ENCODE data around the gene COMMD1.

DNA sequence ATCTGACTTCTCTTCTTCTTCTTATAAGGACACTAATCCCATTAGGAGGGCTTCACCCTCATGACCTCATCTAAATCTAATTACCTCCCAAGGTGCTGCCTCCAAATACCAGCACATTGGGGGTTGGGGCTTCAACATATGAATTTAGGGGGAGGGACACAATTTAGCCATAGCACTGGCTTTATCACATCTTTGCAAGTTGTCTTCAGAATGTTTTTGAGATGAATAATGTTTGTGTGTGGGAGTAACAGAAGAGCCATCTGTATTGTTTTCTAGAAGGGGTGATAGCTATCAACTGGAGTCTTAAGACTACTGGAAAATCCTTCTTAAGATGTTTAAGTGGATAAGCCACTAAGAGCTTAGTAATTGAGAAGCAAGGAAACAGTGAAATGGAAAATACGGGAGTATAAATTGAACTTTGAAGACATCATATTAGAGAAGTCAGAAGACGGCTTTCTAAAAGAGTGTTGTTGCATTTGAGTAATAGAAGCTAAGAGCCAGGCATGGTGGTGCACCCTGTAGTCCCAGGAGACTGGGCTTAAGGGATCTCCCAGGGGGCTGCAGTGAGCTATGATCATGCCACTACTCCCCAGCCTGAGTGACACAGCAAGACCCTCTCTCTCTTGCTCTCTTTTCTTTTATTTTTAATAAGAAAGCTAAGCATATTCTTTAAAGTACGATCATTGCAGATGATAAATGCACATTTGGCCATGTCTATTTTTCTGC is 257.8 kb downstream of the COMMD1 start:
- no peak for TF ChIP-seq POLR2AphosphoS5 (IDR thresholded peaks at IDR 0.05; ENCODE audit: low read depth, low read length)
- TF ChIP-seq, protein P1, sequence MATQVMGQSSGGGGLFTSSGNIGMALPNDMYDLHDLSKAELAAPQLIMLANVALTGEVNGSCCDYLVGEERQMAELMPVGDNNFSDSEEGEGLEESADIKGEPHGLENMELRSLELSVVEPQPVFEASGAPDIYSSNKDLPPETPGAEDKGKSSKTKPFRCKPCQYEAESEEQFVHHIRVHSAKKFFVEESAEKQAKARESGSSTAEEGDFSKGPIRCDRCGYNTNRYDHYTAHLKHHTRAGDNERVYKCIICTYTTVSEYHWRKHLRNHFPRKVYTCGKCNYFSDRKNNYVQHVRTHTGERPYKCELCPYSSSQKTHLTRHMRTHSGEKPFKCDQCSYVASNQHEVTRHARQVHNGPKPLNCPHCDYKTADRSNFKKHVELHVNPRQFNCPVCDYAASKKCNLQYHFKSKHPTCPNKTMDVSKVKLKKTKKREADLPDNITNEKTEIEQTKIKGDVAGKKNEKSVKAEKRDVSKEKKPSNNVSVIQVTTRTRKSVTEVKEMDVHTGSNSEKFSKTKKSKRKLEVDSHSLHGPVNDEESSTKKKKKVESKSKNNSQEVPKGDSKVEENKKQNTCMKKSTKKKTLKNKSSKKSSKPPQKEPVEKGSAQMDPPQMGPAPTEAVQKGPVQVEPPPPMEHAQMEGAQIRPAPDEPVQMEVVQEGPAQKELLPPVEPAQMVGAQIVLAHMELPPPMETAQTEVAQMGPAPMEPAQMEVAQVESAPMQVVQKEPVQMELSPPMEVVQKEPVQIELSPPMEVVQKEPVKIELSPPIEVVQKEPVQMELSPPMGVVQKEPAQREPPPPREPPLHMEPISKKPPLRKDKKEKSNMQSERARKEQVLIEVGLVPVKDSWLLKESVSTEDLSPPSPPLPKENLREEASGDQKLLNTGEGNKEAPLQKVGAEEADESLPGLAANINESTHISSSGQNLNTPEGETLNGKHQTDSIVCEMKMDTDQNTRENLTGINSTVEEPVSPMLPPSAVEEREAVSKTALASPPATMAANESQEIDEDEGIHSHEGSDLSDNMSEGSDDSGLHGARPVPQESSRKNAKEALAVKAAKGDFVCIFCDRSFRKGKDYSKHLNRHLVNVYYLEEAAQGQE (IDR thresholded peaks at IDR 0.05; ENCODE audit: insufficient read depth in 1 of 2, low read depth in 2 of 2, low read length in 2 of 2): no peak
